HepG2 (cell line): ENCODE measurements around the gene STRADA. TPM values are rescaled to one million over a fixed set of nuclear protein-coding genes. Genes with fewer than 3 reads are reported as not detected.

Experiments
- ATAC-seq: fragments of 200-7000 bp; cut with Tn5 transposase; 3 replicates; pipeline ENCODE4 v1.9.1; 2020; ENCODE audit warnings: mild to moderate bottlenecking, moderate library complexity
- BruUV-seq: library from RNA; stranded (reverse); fragments of 400-500 nt; replicated peaks from 2 replicates; lab custom pipeline; 2021; lab: Mats Ljungman, UMichigan
- CTCF ChIA-PET: fragments of 300-600 bp; formaldehyde crosslinking; extraction: SDS; loops from one replicate; lab custom pipeline; 2021; ENCODE audit warnings: low total read pairs, inconsistent platforms, low intra/inter-chr PET ratio; lab: Yijun Ruan, JAX
- POLR2A ChIA-PET: fragments of 350-600 bp; sonication (Branson Sonifier 250); formaldehyde crosslinking; loops from one replicate; lab custom pipeline; 2020; ENCODE audit warnings: antibody characterized with exemption, inconsistent platforms; lab: Yijun Ruan, JAX
- DNase-seq: peaks from one replicate; pipeline ENCODE4 v3.0.0-alpha.2; 2015; ENCODE audit warnings: low spot score
- FAIRE-seq: peaks from 3 replicates; lab custom pipeline; 2011; peaks lifted over from hg19 to GRCh38; lab: Jason Lieb, UNC
- H2AFZ ChIP-seq: one replicate; pipeline ENCODE4 v1.6.1; 2011; ENCODE audit warnings: low read length, inconsistent platforms
- H3K27ac ChIP-seq: fragments of 300-600 bp; 3 replicates; pipeline ENCODE4 v1.8.0; 2011; ENCODE audit warnings: mixed run types, mild to moderate bottlenecking, mixed read lengths, low read length, inconsistent platforms; ENCODE audit not compliant: insufficient read depth; ENCODE audit errors: extremely low read length
- H3K27me3 ChIP-seq, 2 experiments: fragments of 200-600 bp in 1 of 2; 2 replicates in 1 of 2; 3 replicates in 1 of 2; pipeline versions ENCODE4 v1.6.0 to v1.8.0; 2011; ENCODE audit warnings: low read length in 2 of 2, mild to moderate bottlenecking in 2 of 2, moderate library complexity in 2 of 2, inconsistent platforms in 1 of 2; ENCODE audit not compliant: insufficient read depth in 2 of 2, control insufficient read depth in 1 of 2
- H3K36me3 ChIP-seq, 2 experiments: fragments of 200-600 bp in 1 of 2; replicated peaks in 1 of 2; 2 replicates in 1 of 2; 3 replicates in 1 of 2; pipeline versions ENCODE4 v1.5.1 to v1.8.0; 2011; ENCODE audit warnings: low read length in 2 of 2, inconsistent platforms in 1 of 2; ENCODE audit not compliant: insufficient read depth in 2 of 2, control insufficient read depth in 1 of 2
- H3K4me1 ChIP-seq: 2 replicates; pipeline ENCODE4 v1.5.1; 2012; ENCODE audit warnings: low read length, inconsistent platforms; ENCODE audit not compliant: insufficient read depth
- H3K4me2 ChIP-seq: 2 replicates; pipeline ENCODE4 v1.6.0; 2011; ENCODE audit warnings: low read depth, low read length, inconsistent platforms
- H3K4me3 ChIP-seq, 3 experiments: fragments of 200-600 bp in 1 of 3; sonication (generic), shearing (Covaris generic) in 1 of 3; replicated peaks in 1 of 3; 2 replicates each; pipeline ENCODE4 v1.5.1; 2011 to 2016; ENCODE audit warnings: low read length in 3 of 3, inconsistent platforms in 2 of 3, low read depth in 2 of 3, mild to moderate bottlenecking in 2 of 3, control low read depth in 1 of 3, mixed read lengths in 1 of 3; ENCODE audit not compliant: insufficient read depth in 1 of 3
- H3K79me2 ChIP-seq: one replicate; pipeline ENCODE4 v1.6.1; 2011; ENCODE audit warnings: low read length, inconsistent platforms; ENCODE audit not compliant: insufficient read depth
- H3K9ac ChIP-seq: 2 replicates; pipeline ENCODE4 v1.6.0; 2011; ENCODE audit warnings: mild to moderate bottlenecking, low read depth, low read length, inconsistent platforms; ENCODE audit not compliant: insufficient read depth
- H3K9me3 ChIP-seq: 2 replicates; pipeline ENCODE4 v1.5.1; 2012; ENCODE audit warnings: mild to moderate bottlenecking, low read length
- H4K20me1 ChIP-seq: 2 replicates; pipeline ENCODE4 v1.6.0; 2011; ENCODE audit warnings: inconsistent platforms, mild to moderate bottlenecking, low read length, moderate library complexity; ENCODE audit not compliant: insufficient read depth
- ATAD3A ChIP-seq: sonication (generic); formaldehyde crosslinking; IDR thresholded peaks from 2 replicates; pipeline ENCODE4 v1.4.0; 2020; ENCODE audit warnings: missing genetic modification reagents
- ATF7 ChIP-seq, 2 experiments: fragments of 450-650 bp in 1 of 2; sonication (generic) in 1 of 2; formaldehyde crosslinking in 1 of 2; IDR thresholded peaks; 2 replicates each; pipeline versions ENCODE4 v1.4.0 to v1.6.1; 2016 to 2020; ENCODE audit warnings: antibody characterized with exemption in 1 of 2, mild to moderate bottlenecking in 1 of 2, missing genetic modification reagents in 1 of 2
- DPF2 ChIP-seq: sonication (generic); formaldehyde crosslinking; IDR thresholded peaks from 2 replicates; pipeline ENCODE4 v1.4.0; 2020; ENCODE audit warnings: mild to moderate bottlenecking, low read depth, missing genetic modification reagents, borderline replicate concordance
- GABPA ChIP-seq, 2 experiments: IDR thresholded peaks; 2 replicates each; pipeline ENCODE4 v1.6.1; 2011 to 2016; ENCODE audit warnings: low read depth in 2 of 2, low read length in 1 of 2, missing biosample characterization in 1 of 2, missing genetic modification characterization in 1 of 2
- KAT8 ChIP-seq: IDR thresholded peaks from 2 replicates; pipeline ENCODE4 v1.6.1; 2016; ENCODE audit warnings: missing genetic modification reagents, missing compliant biosample characterization
- KLF6 ChIP-seq: IDR thresholded peaks from 2 replicates; pipeline ENCODE4 v1.8.0; 2016; ENCODE audit warnings: missing biosample characterization, missing genetic modification reagents
- NFIC ChIP-seq: IDR thresholded peaks from 2 replicates; pipeline ENCODE4 v1.6.1; 2012; ENCODE audit warnings: mild to moderate bottlenecking, low read length, inconsistent platforms
- SP4 ChIP-seq: sonication (generic); formaldehyde crosslinking; IDR thresholded peaks from 2 replicates; pipeline ENCODE4 v1.8.1; 2023; ENCODE audit warnings: mild to moderate bottlenecking, missing genetic modification reagents
- SRY ChIP-seq: sonication (generic); formaldehyde crosslinking; IDR thresholded peaks from 2 replicates; pipeline ENCODE4 v1.8.0; 2022; ENCODE audit warnings: mild to moderate bottlenecking, missing genetic modification reagents
- ZFP37 ChIP-seq: sonication (generic); formaldehyde crosslinking; IDR thresholded peaks from 2 replicates; pipeline ENCODE4 v1.4.0; 2020; ENCODE audit warnings: missing genetic modification reagents, borderline replicate concordance
- ZNF10 ChIP-seq: sonication (generic); formaldehyde crosslinking; IDR thresholded peaks from 2 replicates; pipeline ENCODE4 v1.4.0; 2020; ENCODE audit warnings: mild to moderate bottlenecking, low read depth, missing genetic modification reagents, borderline replicate concordance
- ZNF577 ChIP-seq: sonication (generic); formaldehyde crosslinking; IDR thresholded peaks from 2 replicates; pipeline ENCODE4 v1.4.0; 2020; ENCODE audit warnings: mild to moderate bottlenecking, low read depth, missing genetic modification reagents, borderline replicate concordance
- ZSCAN21 ChIP-seq: sonication (generic); formaldehyde crosslinking; IDR thresholded peaks from 2 replicates; pipeline ENCODE4 v1.8.0; 2022; ENCODE audit warnings: mild to moderate bottlenecking, missing genetic modification reagents, moderate library complexity, borderline replicate concordance
- ZZZ3 ChIP-seq: sonication (generic); formaldehyde crosslinking; IDR thresholded peaks from 2 replicates; pipeline ENCODE4 v1.4.0; 2020; ENCODE audit warnings: missing genetic modification reagents, mild to moderate bottlenecking, borderline replicate concordance
- WGBS: methylation state at CpG from one replicate; pipeline ENCODE4 v1.1.6; 2017; ENCODE audit warnings: low lambda C conversion rate; 5-methylcytosine and 5-hydroxymethylcytosine counted together
- in situ Hi-C: cut with HindIII; loops from 2 replicates; pipeline ENCODE4 v1.10.0; 2017; ENCODE audit warnings: low pct_unique_long_range_greater_than_20kb; ENCODE audit not compliant: extremely low pct_ligation_motif_present
- intact Hi-C: fragments of 100-400 bp; cut with micrococcal nuclease; formaldehyde crosslinking; loops from one replicate; pipeline ENCODE4 v1.10.0; 2022; ENCODE audit not compliant: unreplicated experiment
- polyA plus RNA-seq, 8 experiments: library from polyadenylated mRNA; depleted of rRNA in 3 of 8; stranded (reverse) in 7 of 8; unstranded in 1 of 8; fragments of >200 nt; fragmentation: Illumina TruSeq in 4 of 8; extraction: Trizol in 4 of 8; gene quantifications; 2 replicates each; pipeline versions ENCODE4 v1.2.1 to v1.2.3, GENCODE V29; 2011 to 2016; ENCODE audit warnings: low read depth in 4 of 8, missing spikeins in 1 of 8, mixed read lengths in 1 of 8; ENCODE audit not compliant: insufficient read depth in 1 of 8
- total RNA-seq, 5 experiments: library from RNA; depleted of rRNA; stranded (reverse); fragments of >200 nt; fragmentation: Illumina TruSeq; extraction: Trizol; gene quantifications; 2 replicates each; pipeline ENCODE4 v1.2.3, GENCODE V29; 2016; ENCODE audit warnings: low read depth in 1 of 5
- TF ChIP-seq, protein P1 (sequence below): sonication (generic); formaldehyde crosslinking; IDR thresholded peaks from 2 replicates; pipeline ENCODE4 v1.4.0; 2020; ENCODE audit warnings: mild to moderate bottlenecking, missing genetic modification reagents, borderline replicate concordance
- TF ChIP-seq, protein P2 (sequence below): sonication (generic); formaldehyde crosslinking; IDR thresholded peaks from 2 replicates; pipeline ENCODE4 v1.4.0; 2020; ENCODE audit warnings: mild to moderate bottlenecking, missing genetic modification reagents
- TF ChIP-seq, protein P3 (sequence below): sonication (generic); formaldehyde crosslinking; IDR thresholded peaks from 2 replicates; pipeline ENCODE4 v1.8.1; 2023; ENCODE audit warnings: missing genetic modification reagents, mild to moderate bottlenecking, borderline replicate concordance

Gene STRADA
- total and polyA plus RNA-seq, 2 of the 13 experiments (the other 11 are each of a cell fraction or from before 2014, with no cell fraction given): 17.6 to 17.9 TPM

DNA sequence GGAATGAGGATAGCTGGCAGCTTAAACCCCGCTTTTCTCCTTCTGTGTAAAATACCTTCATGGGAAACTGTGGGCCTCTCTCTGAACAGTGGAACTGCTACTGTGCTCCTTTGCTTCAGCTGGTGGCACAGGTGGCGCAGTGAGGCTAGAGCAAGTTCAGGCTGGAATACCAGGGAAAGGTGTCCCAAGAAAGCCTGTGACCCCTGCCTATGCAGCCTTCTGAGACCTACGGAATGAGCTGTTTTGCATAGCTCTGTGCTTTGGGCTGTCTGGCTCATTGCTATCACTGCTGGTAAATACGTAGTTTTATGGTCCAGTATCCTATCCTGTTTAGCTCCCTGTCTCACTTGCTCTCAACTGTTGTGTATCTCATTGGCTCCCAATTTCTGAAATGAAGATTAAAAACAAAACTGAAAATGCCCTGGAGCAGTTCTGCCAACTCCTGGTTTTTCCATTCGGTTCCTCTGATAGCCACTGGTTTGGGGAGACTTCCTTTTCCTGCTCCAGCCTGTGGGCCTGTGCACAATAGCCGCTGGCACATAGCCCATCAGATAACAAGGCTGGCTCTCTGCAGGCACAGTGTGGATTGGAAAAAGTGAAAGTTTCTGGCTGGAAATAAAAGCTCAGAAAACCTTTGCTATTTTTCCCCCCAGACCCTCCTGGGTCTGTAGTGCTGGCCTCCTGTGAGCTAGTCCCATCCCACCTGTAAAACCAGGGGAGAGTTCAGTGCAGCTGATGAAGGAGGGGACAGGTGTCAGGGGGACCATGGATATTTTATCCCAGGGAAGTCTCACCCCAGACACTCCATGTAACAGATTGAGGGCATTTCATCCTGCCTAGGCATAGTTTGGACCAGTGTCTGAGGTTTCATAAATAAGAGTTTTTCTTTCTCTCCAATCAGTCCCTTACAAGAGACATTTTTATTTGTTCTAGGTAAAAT lies 65.7 kb downstream of the STRADA start (continued):
- no peak for TF ChIP-seq ATAD3A (CRISPR knock-in tag)
- peak; percentile 80 for TF ChIP-seq NFIC
- TF ChIP-seq ZSCAN21 (CRISPR knock-in tag): no peak
- TF ChIP-seq, protein P1, sequence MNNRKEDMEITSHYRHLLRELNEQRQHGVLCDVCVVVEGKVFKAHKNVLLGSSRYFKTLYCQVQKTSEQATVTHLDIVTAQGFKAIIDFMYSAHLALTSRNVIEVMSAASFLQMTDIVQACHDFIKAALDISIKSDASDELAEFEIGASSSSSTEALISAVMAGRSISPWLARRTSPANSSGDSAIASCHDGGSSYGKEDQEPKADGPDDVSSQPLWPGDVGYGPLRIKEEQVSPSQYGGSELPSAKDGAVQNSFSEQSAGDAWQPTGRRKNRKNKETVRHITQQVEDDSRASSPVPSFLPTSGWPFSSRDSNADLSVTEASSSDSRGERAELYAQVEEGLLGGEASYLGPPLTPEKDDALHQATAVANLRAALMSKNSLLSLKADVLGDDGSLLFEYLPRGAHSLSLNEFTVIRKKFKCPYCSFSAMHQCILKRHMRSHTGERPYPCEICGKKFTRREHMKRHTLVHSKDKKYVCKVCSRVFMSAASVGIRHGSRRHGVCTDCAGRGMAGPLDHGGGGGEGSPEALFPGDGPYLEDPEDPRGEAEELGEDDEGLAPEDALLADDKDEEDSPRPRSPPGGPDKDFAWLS (CRISPR knock-in tag): 0 out of 2 replicates have a peak, but pooled peaks have one; percentile 73
- TF ChIP-seq SP4 (CRISPR knock-in tag): 0 out of 2 replicates have a peak, but pooled peaks have one; percentile 28
- TF ChIP-seq KLF6 (CRISPR knock-in tag): no peak
- no peak for TF ChIP-seq ATF7 (IDR thresholded peaks at IDR 0.05)
- 0 out of 2 replicates have a peak, but pooled peaks have one; percentile 30 for TF ChIP-seq ATF7 (CRISPR knock-in tag; IDR thresholded peaks at IDR 0.05)
- TF ChIP-seq ZFP37 (CRISPR knock-in tag): no peak
- no peak for TF ChIP-seq GABPA (IDR thresholded peaks at IDR 0.05; ENCODE audit: low read depth, low read length)
- no peak for TF ChIP-seq GABPA (CRISPR knock-in tag; IDR thresholded peaks at IDR 0.05; ENCODE audit: low read depth)

DNA sequence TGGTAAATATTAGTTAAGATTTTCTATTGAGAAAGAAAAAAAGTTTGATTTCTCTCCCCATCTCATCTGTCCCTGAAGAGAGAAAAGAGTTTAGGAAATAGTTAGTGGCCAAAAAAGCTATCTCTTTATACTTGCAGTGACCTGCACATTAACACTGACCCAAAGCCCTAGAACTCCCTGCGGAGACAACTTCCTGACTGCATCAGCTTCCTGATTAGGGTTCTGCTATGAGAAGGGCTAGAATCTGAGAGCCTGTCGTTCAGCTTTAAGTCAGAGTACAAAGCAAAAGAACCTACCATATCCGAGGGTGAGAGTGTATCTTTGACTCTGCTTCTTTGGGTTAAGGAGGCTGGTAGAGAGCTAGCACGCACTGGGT lies 66.4 kb downstream of the STRADA start:
- Histone ChIP-seq H3K79me2 (no peaks in the 10 kb centered on the region), H2AFZ (no peak overlapping the region), H3K36me3 (peaks cover 6 to 19% of the 10 kb centered on the region in 2 experiments), H3K27ac (no peak overlapping the region), H3K4me2 (no peak overlapping the region), H4K20me1 (no peaks in the 10 kb centered on the region), H3K4me3 (no peak overlapping the region), H3K9me3 (no peaks in the 10 kb centered on the region), H3K9ac (no peak overlapping the region), H3K27me3 (no peaks in the 10 kb centered on the region), H3K4me1 (peaks cover 20% of the 10 kb centered on the region)
- DNase-seq (no peak), ATAC-seq (no peak), FAIRE-seq (no peak)
- ChIA-PET CTCF (no interaction called here), POLR2A (interaction anchor here (1.3 to 2.1 kb wide), 2 partner anchors 54 to 98 kb away, joined by 3 to 12 read pairs; partner anchors contain the start of genes CCDC47, DDX42 and MAP3K3)
- intact Hi-C loops (loop anchor here (5.0 kb wide), 1 partner anchor 53 kb away; the partner anchor contains the start of gene MAP3K3), in situ Hi-C loops (no loop called here)
- TF ChIP-seq DPF2 (CRISPR knock-in tag) (no peak), ZZZ3 (CRISPR knock-in tag) (no peak), SRY (no peak), ZNF577 (CRISPR knock-in tag) (no peak), ZNF10 (CRISPR knock-in tag) (no peak), KAT8 (CRISPR knock-in tag) (no peak)
- TF ChIP-seq, protein P2, sequence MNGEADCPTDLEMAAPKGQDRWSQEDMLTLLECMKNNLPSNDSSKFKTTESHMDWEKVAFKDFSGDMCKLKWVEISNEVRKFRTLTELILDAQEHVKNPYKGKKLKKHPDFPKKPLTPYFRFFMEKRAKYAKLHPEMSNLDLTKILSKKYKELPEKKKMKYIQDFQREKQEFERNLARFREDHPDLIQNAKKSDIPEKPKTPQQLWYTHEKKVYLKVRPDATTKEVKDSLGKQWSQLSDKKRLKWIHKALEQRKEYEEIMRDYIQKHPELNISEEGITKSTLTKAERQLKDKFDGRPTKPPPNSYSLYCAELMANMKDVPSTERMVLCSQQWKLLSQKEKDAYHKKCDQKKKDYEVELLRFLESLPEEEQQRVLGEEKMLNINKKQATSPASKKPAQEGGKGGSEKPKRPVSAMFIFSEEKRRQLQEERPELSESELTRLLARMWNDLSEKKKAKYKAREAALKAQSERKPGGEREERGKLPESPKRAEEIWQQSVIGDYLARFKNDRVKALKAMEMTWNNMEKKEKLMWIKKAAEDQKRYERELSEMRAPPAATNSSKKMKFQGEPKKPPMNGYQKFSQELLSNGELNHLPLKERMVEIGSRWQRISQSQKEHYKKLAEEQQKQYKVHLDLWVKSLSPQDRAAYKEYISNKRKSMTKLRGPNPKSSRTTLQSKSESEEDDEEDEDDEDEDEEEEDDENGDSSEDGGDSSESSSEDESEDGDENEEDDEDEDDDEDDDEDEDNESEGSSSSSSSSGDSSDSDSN (CRISPR knock-in tag): no peak
- TF ChIP-seq, protein P3, sequence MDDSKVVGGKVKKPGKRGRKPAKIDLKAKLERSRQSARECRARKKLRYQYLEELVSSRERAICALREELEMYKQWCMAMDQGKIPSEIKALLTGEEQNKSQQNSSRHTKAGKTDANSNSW (CRISPR knock-in tag): no peak
- BruUV-seq: no TSS peak
- 91% methylated on average over 4 of the region's 4 CpGs for WGBS
